HCT116 (cell line): ENCODE measurements around the gene CYP27A1.

Experiments used
- CEBPB ChIP-seq: IDR thresholded peaks from 2 replicates; pipeline ENCODE4 v1.6.1; 2012; ENCODE audit warnings: low read depth
- CTCF ChIP-seq, 3 experiments: fragments of 200-600 bp in 1 of 3; sonication (generic) in 1 of 3; IDR thresholded peaks in 2 of 3; conservative IDR thresholded peaks in 1 of 3; 2 replicates each; pipeline ENCODE4 v1.5.1; 2012 to 2017; ENCODE audit warnings: low read depth in 2 of 3, low read length in 2 of 3, antibody characterized with exemption in 1 of 3, borderline replicate concordance in 1 of 3, control low read depth in 1 of 3, mild to moderate bottlenecking in 1 of 3, mixed read lengths in 1 of 3, mixed run types in 1 of 3, moderate library complexity in 1 of 3; ENCODE audit not compliant: insufficient read depth in 1 of 3
- EGR1 ChIP-seq: IDR thresholded peaks from 2 replicates; pipeline ENCODE4 v1.6.1; 2012; ENCODE audit warnings: low read depth
- EZH2 ChIP-seq: fragments of 200-600 bp; sonication (generic); IDR thresholded peaks from 2 replicates; pipeline ENCODE4 v1.6.1; 2017; ENCODE audit warnings: antibody characterized with exemption, mixed run types
- FOSL1 ChIP-seq: IDR thresholded peaks from 2 replicates; pipeline ENCODE4 v1.6.1; 2012; ENCODE audit warnings: low read depth
- JUND ChIP-seq: IDR thresholded peaks from 2 replicates; pipeline ENCODE4 v1.6.1; 2012
- POLR2A ChIP-seq: IDR thresholded peaks from 2 replicates; pipeline ENCODE4 v1.7.0; 2011; ENCODE audit warnings: borderline replicate concordance; ENCODE audit not compliant: insufficient read depth, insufficient read length; ENCODE audit errors: extremely low read depth
- POLR2AphosphoS5 ChIP-seq: IDR thresholded peaks from 2 replicates; pipeline ENCODE4 v1.6.1; 2011; ENCODE audit warnings: mild to moderate bottlenecking, low read depth, low read length, moderate library complexity
- RAD21 ChIP-seq: IDR thresholded peaks from 2 replicates; pipeline ENCODE4 v1.6.1; 2012; ENCODE audit warnings: low read depth, mild to moderate bottlenecking
- REST ChIP-seq: IDR thresholded peaks from 2 replicates; pipeline ENCODE4 v1.6.1; 2012; ENCODE audit warnings: low read depth
- SIN3A ChIP-seq: IDR thresholded peaks from 2 replicates; pipeline ENCODE4 v1.6.1; 2012; ENCODE audit warnings: low read depth
- TCF7L2 ChIP-seq: IDR thresholded peaks from 2 replicates; pipeline ENCODE4 v1.7.0; 2011; ENCODE audit warnings: borderline replicate concordance, inconsistent platforms; ENCODE audit not compliant: insufficient read depth, insufficient read length; ENCODE audit errors: extremely low read depth
- ZBTB33 ChIP-seq: IDR thresholded peaks from 2 replicates; pipeline ENCODE4 v1.6.1; 2011; ENCODE audit warnings: mild to moderate bottlenecking, low read length, moderate library complexity; ENCODE audit not compliant: insufficient replicate concordance; ENCODE audit errors: extremely low read depth
- ZNF274 ChIP-seq: fragments of 200-500 bp; sonication (Bioruptor generic); IDR thresholded peaks from 2 replicates; pipeline ENCODE4 v1.6.1; 2014; ENCODE audit warnings: mild to moderate bottlenecking, low read depth, low read length, inconsistent platforms

GRCh38 chr2:218732761-218733158 is 49.2 kb upstream of the CYP27A1 start:
- TF ChIP-seq CTCF (IDR thresholded peaks at IDR 0.05 in 2 of 3, conservative IDR thresholded peaks at IDR 0.05 in 1 of 3; ENCODE audit: borderline replicate concordance in 1 of 3, insufficient read depth in 1 of 3, low read depth in 2 of 3, low read length in 2 of 3) (no peak), CEBPB (no peak), REST (no peak), TCF7L2 (no peak), POLR2AphosphoS5 (no peak), RAD21 (no peak), EGR1 (no peak), EZH2 (no peak), ZNF274 (no peak), SIN3A (no peak), POLR2A (no peak), JUND (no peak), ZBTB33 (no peak), FOSL1 (no peak)
